ENCODE data around the gene GSTM3. TPM values are rescaled to one million over a fixed set of nuclear protein-coding genes. Genes with fewer than 3 reads are reported as not detected.
"Not testable (repeated sequence)": the region's sequence is repeated elsewhere in the genome, so short reads cannot be mapped to it uniquely, and the experiment has no call there.

GSTM3 gene
- total RNA-seq, 1 experiment from 2014 or later = 10.6 TPM

GRCh38 chr1:109713636-109714035, 27.2 kb downstream of the GSTM3 start:
- no peaks in the 10 kb centered on the region for H3K4me1 ChIP-seq
- H3K9me3 ChIP-seq = no peaks in the 10 kb centered on the region; the same call in 1 of the 2 replicates
- TF ChIP-seq CTCF (IDR thresholded peaks at IDR 0.05; ENCODE audit: insufficient read depth in 1 of 2, low read depth in 1 of 2, low read length in 1 of 2, severe bottlenecking in 1 of 2, unreplicated experiment in 1 of 2) = no peak
- intact Hi-C loops (cut with micrococcal nuclease; ENCODE audit: unreplicated experiment) = no loop called here
- no peak for DNase-seq
- Mint-ChIP-seq H3K9me3 (ENCODE audit: unreplicated experiment) (peaks cover 3% of the 10 kb centered on the region), H3K36me3 (ENCODE audit: insufficient read depth, unreplicated experiment) (no peaks in the 10 kb centered on the region), H3K27me3 (ENCODE audit: insufficient read depth, unreplicated experiment) (no peaks in the 10 kb centered on the region), H3K27ac (ENCODE audit: unreplicated experiment) (no peak overlapping the region), H3K4me1 (ENCODE audit: low read depth, unreplicated experiment) (peaks cover 4% of the 10 kb centered on the region), H3K4me3 (ENCODE audit: unreplicated experiment) (no peak overlapping the region)
- no peaks in the 10 kb centered on the region for H3K36me3 ChIP-seq (ENCODE audit: control insufficient read depth, insufficient read depth, low read length)
- no TSS peak for BruUV-seq (replicated peaks)
- ChIA-PET CTCF (no interaction called here), POLR2A (no interaction called here)
- H3K4me3 ChIP-seq (ENCODE audit: low read depth, low read length) = no peak overlapping the region
- H3K27me3 ChIP-seq (replicated peaks; ENCODE audit: control insufficient read depth, insufficient read depth, low read length) = no peaks in the 10 kb centered on the region

GRCh38 chr1:109712321-109712864, 28.4 kb downstream of the GSTM3 start:
- no peaks in the 10 kb centered on the region for H3K27me3 Mint-ChIP-seq (ENCODE audit: insufficient read depth, unreplicated experiment)
- Histone ChIP-seq H3K9me3 (no peaks in the 10 kb centered on the region; the same call in 1 of the 2 replicates), H3K4me1 (no peaks in the 10 kb centered on the region), H3K27me3 (replicated peaks; ENCODE audit: control insufficient read depth, insufficient read depth, low read length) (no peaks in the 10 kb centered on the region), H3K36me3 (ENCODE audit: control insufficient read depth, insufficient read depth, low read length) (no peaks in the 10 kb centered on the region), H3K4me3 (ENCODE audit: low read depth, low read length) (no peak overlapping the region)
- ChIA-PET CTCF (no interaction called here), POLR2A (no interaction called here)
- no TSS peak for BruUV-seq (replicated peaks)
- no peak for TF ChIP-seq CTCF (IDR thresholded peaks at IDR 0.05; ENCODE audit: insufficient read depth in 1 of 2, low read depth in 1 of 2, low read length in 1 of 2, severe bottlenecking in 1 of 2, unreplicated experiment in 1 of 2)
- intact Hi-C loops (cut with micrococcal nuclease; ENCODE audit: unreplicated experiment) = no loop called here
- no peak overlapping the region for H3K4me3 Mint-ChIP-seq (ENCODE audit: unreplicated experiment)
- no peak for DNase-seq
- peaks cover 15% of the 10 kb centered on the region for H3K9me3 Mint-ChIP-seq (ENCODE audit: unreplicated experiment)
- H3K4me1 Mint-ChIP-seq (ENCODE audit: low read depth, unreplicated experiment) = no peaks in the 10 kb centered on the region
- H3K36me3 Mint-ChIP-seq (ENCODE audit: insufficient read depth, unreplicated experiment) = no peaks in the 10 kb centered on the region
- H3K27ac Mint-ChIP-seq (ENCODE audit: unreplicated experiment) = no peak overlapping the region

DNA sequence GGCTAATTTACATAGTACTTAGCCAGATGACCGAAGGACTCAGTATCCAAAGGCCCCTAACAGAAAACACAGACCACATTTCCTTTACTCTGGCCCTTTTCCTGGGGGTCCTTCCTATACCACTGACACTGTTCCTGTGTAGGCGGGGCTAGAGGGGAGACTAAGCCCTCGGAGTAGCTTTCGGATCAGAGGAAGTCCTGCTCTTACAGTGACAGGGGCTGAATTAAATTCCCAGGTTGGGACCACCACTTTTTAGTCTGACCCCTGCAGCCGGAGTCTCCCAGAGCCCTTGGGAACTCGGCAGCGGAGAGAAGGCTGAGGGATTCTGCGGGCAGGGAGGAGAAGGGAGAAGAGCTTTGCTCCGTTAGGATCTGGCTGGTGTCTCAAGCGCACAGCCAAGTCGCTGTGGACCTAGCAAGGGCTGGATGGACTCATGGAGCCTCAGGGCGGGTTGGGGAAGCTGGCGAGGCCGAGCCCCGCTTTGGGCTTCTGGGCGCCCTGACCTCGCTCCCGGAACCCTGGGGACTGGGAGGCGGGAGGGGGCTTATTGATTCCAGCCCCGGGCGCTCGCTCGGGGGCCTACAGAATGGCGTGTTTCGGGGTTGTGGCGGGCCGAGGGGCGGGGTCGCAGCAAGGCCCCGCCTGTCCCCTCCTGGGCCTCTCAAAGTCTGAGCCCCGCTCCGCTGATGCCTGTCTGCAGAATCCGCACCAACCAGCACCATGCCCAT, 29.1 kb downstream of the GSTM3 start, which contains the start of gene GSTM5:
GSTM5 (plus strand) TSS at position 659 of the 728 bp plus-strand sequence; CDS start at position 721, 62 bp downstream.
- DNase-seq; intact Hi-C loops (cut with micrococcal nuclease; ENCODE audit: unreplicated experiment); H3K4me3 ChIP-seq (ENCODE audit: low read depth, low read length); H3K4me1 ChIP-seq; H3K27ac Mint-ChIP-seq (ENCODE audit: unreplicated experiment); H3K27me3 ChIP-seq (replicated peaks; ENCODE audit: control insufficient read depth, insufficient read depth, low read length); BruUV-seq (replicated peaks); H3K9me3 ChIP-seq; H3K36me3 ChIP-seq (ENCODE audit: control insufficient read depth, insufficient read depth, low read length); H3K27me3 Mint-ChIP-seq (ENCODE audit: insufficient read depth, unreplicated experiment); POLR2A ChIA-PET; CTCF ChIA-PET; H3K4me1 Mint-ChIP-seq (ENCODE audit: low read depth, unreplicated experiment); H3K36me3 Mint-ChIP-seq (ENCODE audit: insufficient read depth, unreplicated experiment); H3K4me3 Mint-ChIP-seq (ENCODE audit: unreplicated experiment): not testable (repeated sequence)
- H3K9me3 Mint-ChIP-seq (ENCODE audit: unreplicated experiment) = peaks cover 21% of the 10 kb centered on the region

GRCh38 chr1:109709822-109710221, 31.0 kb downstream of the GSTM3 start:
- H3K4me1 ChIP-seq; H3K27ac Mint-ChIP-seq (ENCODE audit: unreplicated experiment); H3K27me3 ChIP-seq (replicated peaks; ENCODE audit: control insufficient read depth, insufficient read depth, low read length); H3K36me3 ChIP-seq (ENCODE audit: control insufficient read depth, insufficient read depth, low read length); intact Hi-C loops (cut with micrococcal nuclease; ENCODE audit: unreplicated experiment); BruUV-seq (replicated peaks); H3K4me3 Mint-ChIP-seq (ENCODE audit: unreplicated experiment); H3K27me3 Mint-ChIP-seq (ENCODE audit: insufficient read depth, unreplicated experiment); H3K4me1 Mint-ChIP-seq (ENCODE audit: low read depth, unreplicated experiment); DNase-seq; H3K4me3 ChIP-seq (ENCODE audit: low read depth, low read length); H3K9me3 ChIP-seq; H3K36me3 Mint-ChIP-seq (ENCODE audit: insufficient read depth, unreplicated experiment); POLR2A ChIA-PET: not testable (repeated sequence)
- peaks cover 26% of the 10 kb centered on the region for H3K9me3 Mint-ChIP-seq (ENCODE audit: unreplicated experiment)
- CTCF ChIA-PET = interaction anchor here (0.6 kb wide), 1 partner anchor 433 kb away, joined by 4 read pairs; no protein-coding TSS in a partner anchor

DNA sequence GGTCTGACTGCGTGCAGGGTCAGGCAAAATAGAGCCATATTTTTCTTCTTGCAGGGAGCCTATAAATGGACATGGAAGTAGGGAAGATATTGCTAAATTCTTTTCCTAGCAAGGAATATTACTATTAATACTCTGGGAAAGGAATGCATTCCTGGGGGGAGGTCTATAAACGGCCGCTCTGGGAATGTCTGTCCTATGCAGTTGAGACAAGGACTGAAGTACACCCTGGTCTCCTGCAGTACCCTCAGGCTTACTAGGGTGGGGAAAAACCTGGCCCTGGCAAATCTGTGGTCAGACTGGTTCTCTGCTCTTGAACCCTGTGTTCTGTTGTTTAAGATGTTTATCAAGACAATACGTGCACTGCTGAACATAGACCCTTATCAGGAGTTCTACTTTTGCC, 31.9 kb downstream of the GSTM3 start:
- intact Hi-C loops (cut with micrococcal nuclease; ENCODE audit: unreplicated experiment); H3K27me3 Mint-ChIP-seq (ENCODE audit: insufficient read depth, unreplicated experiment); POLR2A ChIA-PET; H3K4me3 ChIP-seq (ENCODE audit: low read depth, low read length); H3K9me3 ChIP-seq; DNase-seq; H3K4me1 Mint-ChIP-seq (ENCODE audit: low read depth, unreplicated experiment); H3K27ac Mint-ChIP-seq (ENCODE audit: unreplicated experiment); H3K4me3 Mint-ChIP-seq (ENCODE audit: unreplicated experiment); H3K27me3 ChIP-seq (replicated peaks; ENCODE audit: control insufficient read depth, insufficient read depth, low read length); H3K4me1 ChIP-seq; H3K36me3 ChIP-seq (ENCODE audit: control insufficient read depth, insufficient read depth, low read length); H3K36me3 Mint-ChIP-seq (ENCODE audit: insufficient read depth, unreplicated experiment); BruUV-seq (replicated peaks): not testable (repeated sequence)
- H3K9me3 Mint-ChIP-seq (ENCODE audit: unreplicated experiment) = peaks cover 34% of the 10 kb centered on the region
- CTCF ChIA-PET = interaction anchor here (0.6 kb wide), 1 partner anchor 432 kb away, joined by 4 read pairs; no protein-coding TSS in a partner anchor
